ENCODE results near the gene ARL5A.

The ARL5A gene

GRCh38 chr2:151793123-151793522 lies 35.1 kb downstream of the ARL5A start:
- no peak overlapping the region for H3K4me3 ChIP-seq (ENCODE audit: low read length)
- TF ChIP-seq ZNF274 (IDR thresholded peaks at IDR 0.05; ENCODE audit: low read depth, low read length) = no peak

- no peak overlapping the region for H3K4me3 ChIP-seq (ENCODE audit: low read length)
- no peak for TF ChIP-seq ZNF274 (IDR thresholded peaks at IDR 0.05; ENCODE audit: low read depth, low read length)
Measured at GRCh38 chr2:151792589-151792988, 35.6 kb downstream of the ARL5A start.

- no peak overlapping the region for H3K4me3 ChIP-seq (ENCODE audit: low read length)
- TF ChIP-seq ZNF274 (IDR thresholded peaks at IDR 0.05; ENCODE audit: low read depth, low read length) = no peak
Measured at GRCh38 chr2:151791545-151791944, 36.7 kb downstream of the ARL5A start.

GRCh38 chr2:151790689-151791088 lies 37.5 kb downstream of the ARL5A start:
- no peak overlapping the region for H3K4me3 ChIP-seq (ENCODE audit: low read length)
- TF ChIP-seq ZNF274 (IDR thresholded peaks at IDR 0.05; ENCODE audit: low read depth, low read length) = no peak

GRCh38 chr2:151789055-151789834 lies 39.0 kb downstream of the ARL5A start:
- TF ChIP-seq ZNF274 (IDR thresholded peaks at IDR 0.05; ENCODE audit: low read depth, low read length) = no peak
- no peak overlapping the region for H3K4me3 ChIP-seq (ENCODE audit: low read length)

- TF ChIP-seq ZNF274 (IDR thresholded peaks at IDR 0.05; ENCODE audit: low read depth, low read length) = no peak
- H3K4me3 ChIP-seq (ENCODE audit: low read length) = no peak overlapping the region
Measured at GRCh38 chr2:151786483-151786882, 41.7 kb downstream of the ARL5A start.

- TF ChIP-seq ZNF274 (IDR thresholded peaks at IDR 0.05; ENCODE audit: low read depth, low read length) = no peak
- no peak overlapping the region for H3K4me3 ChIP-seq (ENCODE audit: low read length)
Measured at GRCh38 chr2:151786077-151786476, 42.1 kb downstream of the ARL5A start.

GRCh38 chr2:151783133-151783520 lies 45.1 kb downstream of the ARL5A start:
- H3K4me3 ChIP-seq (ENCODE audit: low read length) = no peak overlapping the region

GRCh38 chr2:151782378-151783132 lies 45.7 kb downstream of the ARL5A start:
- no peak overlapping the region for H3K4me3 ChIP-seq (ENCODE audit: low read length)
- no peak for TF ChIP-seq ZNF274 (IDR thresholded peaks at IDR 0.05; ENCODE audit: low read depth, low read length)

More at GRCh38 chr2:151783133-151783520, 45.1 kb downstream of the ARL5A start:
- TF ChIP-seq ZNF274 (IDR thresholded peaks at IDR 0.05; ENCODE audit: low read depth, low read length) = no peak

GRCh38 chr2:151781642-151782041 lies 46.6 kb downstream of the ARL5A start:
- no peak for TF ChIP-seq ZNF274 (IDR thresholded peaks at IDR 0.05; ENCODE audit: low read depth, low read length)
- no peak overlapping the region for H3K4me3 ChIP-seq (ENCODE audit: low read length)

GRCh38 chr2:151780938-151781337 lies 47.3 kb downstream of the ARL5A start:
- TF ChIP-seq ZNF274 (IDR thresholded peaks at IDR 0.05; ENCODE audit: low read depth, low read length) = no peak
- H3K4me3 ChIP-seq (ENCODE audit: low read length) = no peak overlapping the region

- no peak for TF ChIP-seq ZNF274 (IDR thresholded peaks at IDR 0.05; ENCODE audit: low read depth, low read length)
- H3K4me3 ChIP-seq (ENCODE audit: low read length) = no peak overlapping the region
Measured at GRCh38 chr2:151777935-151778334, 50.3 kb downstream of the ARL5A start.

- TF ChIP-seq ZNF274 (IDR thresholded peaks at IDR 0.05; ENCODE audit: low read depth, low read length) = no peak
- H3K4me3 ChIP-seq (ENCODE audit: low read length) = no peak overlapping the region
Measured at GRCh38 chr2:151777487-151777886, 50.7 kb downstream of the ARL5A start.

- no peak for TF ChIP-seq ZNF274 (IDR thresholded peaks at IDR 0.05; ENCODE audit: low read depth, low read length)
- H3K4me3 ChIP-seq (ENCODE audit: low read length) = no peak overlapping the region
Measured at GRCh38 chr2:151776367-151776766, 51.9 kb downstream of the ARL5A start.

Measured in GM08714 (cell line).